ENCODE results near the gene ITPA. TPM values are rescaled to one million over a fixed set of nuclear protein-coding genes. Genes with fewer than 3 reads are reported as not detected.

The ITPA gene
- total RNA-seq, 4 donors from 2014 or later, result 32.0 to 42.9 (median 35.7) TPM

GRCh38 chr20:3195590-3196237 is 13.6 kb upstream of the ITPA start:
- no peak for DNase-seq (ENCODE audit: low spot score)
- no peak for ATAC-seq (ENCODE audit: low FRiP score)
- no peak for TF ChIP-seq CTCF (IDR thresholded peaks at IDR 0.05)

GRCh38 chr20:3199206-3199605 is 10.1 kb upstream of the ITPA start:
- TF ChIP-seq CTCF (IDR thresholded peaks at IDR 0.05), result no peak
- DNase-seq (ENCODE audit: low spot score) (no peak), ATAC-seq (ENCODE audit: low FRiP score) (no peak)

- TF ChIP-seq CTCF (IDR thresholded peaks at IDR 0.05), result no peak
- DNase-seq (ENCODE audit: low spot score) (no peak), ATAC-seq (ENCODE audit: low FRiP score) (no peak)
Measured at GRCh38 chr20:3199976-3200755, 9.1 kb upstream of the ITPA start.

GRCh38 chr20:3202965-3203314 is 6.4 kb upstream of the ITPA start:
- ATAC-seq (ENCODE audit: low FRiP score), result no peak
- no peak for TF ChIP-seq CTCF (IDR thresholded peaks at IDR 0.05)
- DNase-seq (ENCODE audit: low spot score), result no peak

GRCh38 chr20:3203315-3204123 is 5.8 kb upstream of the ITPA start:
- TF ChIP-seq CTCF (IDR thresholded peaks at IDR 0.05), result no peak
- ATAC-seq (ENCODE audit: low FRiP score) (peak; percentile 35), DNase-seq (ENCODE audit: low spot score) (no peak)

- DNase-seq (ENCODE audit: low spot score) (peak; percentile 94), ATAC-seq (ENCODE audit: low FRiP score) (peak; percentile 90)
- no peak for TF ChIP-seq CTCF (IDR thresholded peaks at IDR 0.05)
Measured at GRCh38 chr20:3204124-3204794, 5.0 kb upstream of the ITPA start, which contains the start of gene DDRGK1. Gene DDRGK1, minus strand, starts transcription at chr20:3204682. Its CDS starts 55 bp downstream, at chr20:3204627.
